HEK293 (cell line): ENCODE results near the gene TMEM120A.

Experiments
- GLI4 ChIP-seq: fragments of 450-650 bp; formaldehyde crosslinking; IDR thresholded peaks from 2 replicates; pipeline ENCODE4 v1.5.1; 2016; ENCODE audit warnings: missing biosample characterization, missing genetic modification characterization
- TCF7L2 ChIP-seq: IDR thresholded peaks from 2 replicates; pipeline ENCODE4 v1.6.1; 2011; ENCODE audit warnings: low read depth, mild to moderate bottlenecking, inconsistent platforms, low read length, moderate library complexity, borderline replicate concordance

- TF ChIP-seq GLI4, result no peak
- TF ChIP-seq TCF7L2, result no peak
Observed at GRCh38 chr7:76031964-76032363, 37.6 kb upstream of the TMEM120A start.
